HG02970 (cell line): Measurements from ENCODE around the gene TXNRD3.
"Not testable (repeated sequence)": the region's sequence is repeated elsewhere in the genome, so short reads cannot be mapped to it uniquely, and the experiment has no call there.

ENCODE experiments used
- ATAC-seq: cut with Tn5 transposase; IDR thresholded peaks from one replicate; pipeline ENCODE4 v1.9.1; 2021; ENCODE audit warnings: mild to moderate bottlenecking, moderate library complexity, moderate number of reproducible peaks; ENCODE audit not compliant: unreplicated experiment, low FRiP score

The TXNRD3 gene

GRCh38 chr3:126655887-126656286 is 963 bp upstream of the TXNRD3 start:
- ATAC-seq, result no peak

GRCh38 chr3:126649556-126650092 is 5.3 kb downstream of the TXNRD3 start:
- ATAC-seq, result no peak

DNA sequence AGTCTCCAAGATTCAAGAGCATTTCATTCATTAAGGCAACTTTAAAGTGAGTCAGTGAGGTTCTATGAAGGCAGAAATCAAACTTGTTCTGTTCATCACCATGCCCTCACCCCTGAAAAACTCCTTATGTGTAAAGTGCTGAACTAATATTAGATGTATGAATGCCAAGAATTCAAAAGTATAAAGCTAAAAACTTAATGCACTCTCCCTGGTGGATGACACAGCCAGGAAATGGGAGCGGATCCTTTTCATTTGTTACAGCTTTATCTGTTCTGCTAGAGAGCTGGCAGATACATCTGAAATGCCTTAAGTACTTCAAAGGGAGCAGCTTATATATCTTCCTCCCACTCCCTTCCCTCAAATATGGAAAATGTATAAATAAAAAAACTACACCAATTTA is 8.2 kb downstream of the TXNRD3 start:
- ATAC-seq, result no peak

DNA sequence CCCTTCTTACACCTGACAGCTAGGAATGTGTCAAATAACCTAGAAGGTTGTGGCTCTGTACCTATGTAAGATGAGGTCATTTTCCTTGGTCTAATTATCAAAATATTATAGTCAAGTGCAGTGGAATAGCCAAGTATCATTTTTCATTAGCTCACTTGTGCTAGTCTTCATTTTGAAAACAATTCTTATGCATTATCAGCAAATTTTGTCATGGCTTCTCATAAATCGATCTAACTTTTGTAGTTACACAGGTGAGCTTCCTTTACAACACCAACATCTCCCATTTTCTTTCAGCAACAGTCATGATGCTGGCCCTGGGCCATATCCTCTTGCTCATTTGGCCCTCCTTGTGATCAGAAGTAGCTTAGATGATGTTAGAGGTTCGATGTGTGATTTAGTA is 10.3 kb downstream of the TXNRD3 start:
- no peak for ATAC-seq

DNA sequence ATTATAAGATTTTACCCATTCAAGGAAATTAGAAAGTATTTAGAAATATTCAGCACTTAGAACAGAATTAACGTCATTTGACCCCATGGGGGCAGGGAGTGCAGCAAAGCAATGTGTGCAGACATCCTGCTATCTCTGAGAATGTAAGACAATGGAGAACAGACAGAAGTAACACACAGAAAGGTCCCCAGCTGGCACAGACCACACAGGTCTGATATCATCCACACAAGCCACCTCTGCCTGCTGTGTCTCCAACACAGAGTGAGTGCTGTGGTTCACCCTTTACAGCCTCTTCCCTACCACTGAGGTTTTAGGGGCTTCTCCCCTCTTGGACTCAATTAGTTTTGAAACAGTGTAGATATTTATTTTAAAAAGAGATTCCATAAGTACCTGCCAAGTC is 16.1 kb downstream of the TXNRD3 start:
- no peak for ATAC-seq

- no peak for ATAC-seq
Measured at GRCh38 chr3:126636436-126636835, 18.5 kb downstream of the TXNRD3 start.

DNA sequence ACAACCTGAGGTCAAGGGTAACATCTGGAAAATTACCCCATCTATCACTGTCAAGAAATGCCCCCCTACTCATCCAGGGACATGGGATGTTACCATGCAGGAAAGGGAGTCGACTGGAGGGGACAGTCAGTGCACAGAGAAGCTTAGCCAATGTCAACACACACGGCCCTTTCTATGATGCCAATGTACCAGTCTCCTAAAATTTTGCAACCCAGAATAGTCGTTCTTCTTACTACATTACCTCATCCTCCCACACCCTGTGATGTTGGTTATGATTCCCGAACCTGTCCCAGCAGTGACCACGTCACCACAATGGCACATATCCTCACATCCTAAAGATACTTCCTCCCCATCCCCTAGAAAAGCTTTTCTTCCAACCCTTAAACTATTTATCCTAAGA is 20.1 kb downstream of the TXNRD3 start:
- no peak for ATAC-seq

DNA sequence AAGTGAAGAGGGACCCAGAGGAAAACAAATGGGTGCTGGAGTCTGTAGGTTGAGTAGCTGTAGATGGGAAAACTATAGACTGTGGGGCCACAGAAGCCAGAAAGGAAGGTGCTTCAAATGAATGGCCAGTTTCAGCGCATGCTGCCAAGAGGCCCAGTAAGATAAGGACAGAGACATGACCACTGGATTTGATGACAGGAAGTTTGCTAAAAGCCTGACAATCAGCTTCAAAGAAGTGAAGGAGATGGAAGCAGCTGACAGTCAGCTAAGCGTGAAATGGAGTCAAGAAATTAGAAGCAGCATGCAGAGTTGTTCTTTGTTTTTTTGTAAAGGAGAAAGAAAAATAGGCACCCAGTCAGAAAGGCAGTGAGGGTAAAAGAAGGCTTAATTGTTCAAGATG is 24.9 kb downstream of the TXNRD3 start:
- ATAC-seq, result no peak

DNA sequence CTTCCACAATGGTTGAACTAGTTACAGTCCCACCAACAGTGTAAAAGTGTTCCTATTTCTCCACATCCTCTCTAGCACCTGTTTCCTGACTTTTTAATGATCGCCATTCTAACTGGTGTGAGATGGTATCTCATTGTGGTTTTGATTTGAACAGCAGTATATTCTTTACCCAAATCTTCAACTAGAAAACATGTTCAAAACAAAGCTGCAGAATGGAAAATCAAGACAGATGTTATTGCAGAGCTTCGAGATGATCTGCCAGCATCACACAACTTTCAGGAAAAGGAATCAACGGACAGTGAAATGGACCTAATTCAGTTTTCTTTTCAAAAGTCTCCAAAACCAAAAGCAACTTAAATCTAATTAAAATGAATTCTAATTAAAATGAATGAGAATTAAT is 29.2 kb downstream of the TXNRD3 start:
- ATAC-seq, result not testable (repeated sequence)

GRCh38 chr3:126622694-126623093 is 32.2 kb downstream of the TXNRD3 start:
- no peak for ATAC-seq

DNA sequence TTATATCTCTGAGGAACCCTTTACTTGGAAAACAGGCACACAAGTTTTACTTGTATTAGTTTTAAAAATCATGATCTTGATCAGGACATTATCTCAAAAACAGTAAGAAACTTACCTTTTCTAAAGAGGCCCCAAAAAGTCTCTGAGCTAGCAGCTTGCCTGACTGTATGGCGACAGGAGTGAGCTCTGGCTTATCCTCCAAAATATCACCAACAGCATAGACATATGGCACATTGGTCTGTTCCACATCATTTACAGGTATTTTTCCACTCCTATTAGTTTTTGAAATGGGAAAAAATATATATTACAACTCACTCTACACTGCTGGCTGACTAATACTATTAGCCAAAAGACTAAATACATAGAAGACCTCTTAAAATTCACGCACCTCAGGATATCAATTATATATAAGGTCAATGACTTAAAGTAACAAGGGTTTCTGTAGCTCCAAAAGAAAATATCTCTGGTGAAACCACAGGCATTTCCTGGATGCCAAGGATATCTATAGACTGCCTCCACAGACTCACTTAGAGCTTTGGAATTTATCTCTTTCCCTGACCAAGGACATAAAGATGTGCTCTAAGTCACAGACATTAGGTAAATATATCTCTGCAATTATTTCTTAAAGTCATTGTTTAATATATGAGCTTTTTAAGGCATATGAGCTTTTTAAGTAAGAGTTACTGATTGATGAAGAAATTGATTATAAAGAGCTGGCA is 33.1 kb downstream of the TXNRD3 start:
- no peak for ATAC-seq

GRCh38 chr3:126621171-126621570 is 33.8 kb downstream of the TXNRD3 start:
- no peak for ATAC-seq

- ATAC-seq, result no peak
Measured at GRCh38 chr3:126620738-126621137, 34.2 kb downstream of the TXNRD3 start.

DNA sequence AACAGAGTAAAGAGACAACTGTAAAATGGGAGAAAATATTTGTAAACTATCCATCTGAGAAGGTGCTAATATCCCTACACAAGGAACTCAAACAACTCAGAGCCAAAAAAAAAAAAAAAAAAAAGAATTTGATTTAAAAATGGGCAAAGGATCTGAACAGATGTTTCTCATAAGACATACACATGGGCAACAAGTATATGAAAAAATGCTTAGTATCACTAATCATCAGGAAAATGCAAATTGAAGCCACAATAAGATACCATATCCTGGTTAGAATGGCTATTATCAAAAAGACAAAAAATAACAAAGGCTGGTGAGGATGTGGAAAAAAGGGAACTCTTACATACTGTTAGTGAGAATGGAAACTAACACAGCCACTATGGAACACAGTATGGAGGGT is 36.2 kb downstream of the TXNRD3 start:
- ATAC-seq, result no peak

DNA sequence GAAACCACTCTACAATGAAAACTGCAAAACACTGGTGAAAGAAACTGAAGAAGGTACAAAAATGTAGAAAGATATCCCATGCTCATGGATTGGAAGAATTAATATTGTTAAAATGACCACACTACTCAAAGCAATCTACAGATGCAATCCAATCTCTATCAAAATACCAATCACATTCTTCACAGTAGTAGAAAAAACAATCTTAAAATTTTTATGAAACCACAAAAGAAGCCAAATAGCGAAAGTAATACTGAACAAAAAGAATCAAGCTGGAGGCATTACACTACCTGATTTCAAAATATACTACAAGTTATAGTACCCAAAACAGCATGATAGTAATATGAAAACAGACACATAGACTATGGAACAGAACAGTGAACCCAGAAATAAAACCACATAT is 36.9 kb downstream of the TXNRD3 start:
- ATAC-seq, result no peak

GRCh38 chr3:126617571-126617970 is 37.4 kb downstream of the TXNRD3 start:
- ATAC-seq, result no peak

DNA sequence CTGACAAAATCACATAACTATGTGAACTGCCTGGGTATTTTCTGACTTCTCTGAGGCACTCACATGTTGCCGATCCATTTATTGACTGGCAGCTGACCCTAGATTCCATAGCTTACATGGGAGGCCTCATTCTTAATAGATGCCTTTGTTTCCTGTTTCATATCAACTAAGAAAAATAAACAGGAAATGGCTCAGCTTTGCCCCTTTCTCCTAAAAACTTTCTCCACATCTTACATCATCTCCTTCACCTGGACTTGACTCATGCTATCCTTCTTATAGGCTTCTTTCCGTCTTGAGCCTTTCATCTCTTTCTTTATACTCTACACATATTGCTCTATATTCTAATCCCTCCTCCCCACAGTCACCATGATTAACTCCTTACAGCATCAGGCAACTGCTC is 38.0 kb downstream of the TXNRD3 start:
- no peak for ATAC-seq

DNA sequence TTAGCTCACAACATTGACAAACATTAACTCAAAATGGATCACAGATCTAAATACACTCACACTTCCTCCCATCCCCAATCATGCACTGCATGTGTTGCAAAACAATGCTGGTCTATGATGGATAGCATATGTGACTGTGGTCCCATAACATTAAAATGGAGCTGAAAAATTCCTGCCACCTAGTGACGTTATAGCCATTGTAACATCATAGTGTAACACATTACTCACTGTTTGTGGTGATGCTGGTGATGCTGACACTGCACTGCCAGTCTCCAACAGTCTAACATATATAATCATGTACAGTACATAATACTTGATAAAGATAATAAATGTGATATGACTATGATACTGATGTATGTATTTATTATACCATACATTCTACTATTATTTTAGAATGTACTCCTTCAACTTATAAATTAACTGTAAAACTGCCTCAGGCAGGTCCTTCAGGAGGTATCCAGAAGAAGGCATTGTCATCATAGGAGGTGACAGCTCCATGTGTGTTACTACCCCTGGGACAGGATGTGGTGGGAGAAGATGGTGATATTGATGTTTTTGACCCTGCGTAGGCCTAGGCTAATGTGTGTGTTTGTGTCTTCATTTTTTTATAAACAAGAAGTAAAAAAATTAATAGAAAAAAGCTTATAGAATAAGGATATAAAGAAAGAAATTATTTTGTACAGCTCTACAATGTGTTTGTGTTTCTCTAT is 41.3 kb downstream of the TXNRD3 start:
- no peak for ATAC-seq

GRCh38 chr3:126612479-126613205 is 42.3 kb downstream of the TXNRD3 start:
- no peak for ATAC-seq

GRCh38 chr3:126609909-126610308 is 45.0 kb downstream of the TXNRD3 start:
- ATAC-seq, result no peak

GRCh38 chr3:126607214-126607908 is 47.6 kb downstream of the TXNRD3 start:
- ATAC-seq, result no peak
